ENCODE results near the gene MYOCOS.
"Not testable (repeated sequence)": the region's sequence is repeated elsewhere in the genome, so short reads cannot be mapped to it uniquely, and the experiment has no call there.

Gene MYOCOS

GRCh38 chr1:171627020-171627419, 5.0 kb downstream of the MYOCOS start:
- DNase-seq = no peak

GRCh38 chr1:171628225-171628624, 6.2 kb downstream of the MYOCOS start:
- DNase-seq = no peak

GRCh38 chr1:171635661-171636060, 13.6 kb downstream of the MYOCOS start:
- DNase-seq = no peak

- DNase-seq = no peak
These were observed 14.1 kb downstream of the MYOCOS start for GRCh38 chr1:171636141-171636540.

- no peak for DNase-seq
These were observed 16.0 kb downstream of the MYOCOS start for GRCh38 chr1:171637928-171638576.

- DNase-seq = no peak
These were observed 18.2 kb downstream of the MYOCOS start for GRCh38 chr1:171640225-171640624.

GRCh38 chr1:171641076-171641864, 19.2 kb downstream of the MYOCOS start:
- no peak for DNase-seq

- no peak for DNase-seq
These were observed 20.2 kb downstream of the MYOCOS start for GRCh38 chr1:171642197-171642596.

- no peak for DNase-seq
These were observed 21.1 kb downstream of the MYOCOS start for GRCh38 chr1:171643156-171643555.

- DNase-seq = peak; percentile 79
These were observed 22.9 kb downstream of the MYOCOS start for GRCh38 chr1:171644805-171645483.

GRCh38 chr1:171645553-171646248, 23.7 kb downstream of the MYOCOS start:
- DNase-seq = no peak

GRCh38 chr1:171646249-171646560, 24.2 kb downstream of the MYOCOS start:
- no peak for DNase-seq

GRCh38 chr1:171652234-171652822, 30.3 kb downstream of the MYOCOS start, which contains the start of gene MYOC:
Gene MYOC (minus strand): TSS chr1:171652688. CDS start chr1:171652611, 77 bp downstream.
- DNase-seq = no peak

GRCh38 chr1:171653796-171654195, 31.8 kb downstream of the MYOCOS start:
- no peak for DNase-seq

GRCh38 chr1:171654201-171654941, 32.3 kb downstream of the MYOCOS start:
- DNase-seq = no peak

GRCh38 chr1:171654942-171655745, 33.1 kb downstream of the MYOCOS start:
- peak; percentile 87 for DNase-seq

- DNase-seq = no peak
These were observed 33.7 kb downstream of the MYOCOS start for GRCh38 chr1:171655746-171656116.

GRCh38 chr1:171656206-171656605, 34.2 kb downstream of the MYOCOS start:
- not testable (repeated sequence) for DNase-seq

- no peak for DNase-seq
These were observed 39.1 kb downstream of the MYOCOS start for GRCh38 chr1:171661076-171661650.

- no peak for DNase-seq
These were observed 41.2 kb downstream of the MYOCOS start for GRCh38 chr1:171663036-171663853.

All from activated CD8-positive, alpha-beta memory T cell treated with anti-CD3 and anti-CD28 coated beads for 24 hours (primary cell).